Activated T-cell treated with anti-CD3 and anti-CD28 coated beads for 4 hours (primary cell): ENCODE data around the gene APOB.

Experiments
- DNase-seq: peaks from one replicate; pipeline ENCODE4 v3.0.0-alpha.2; 2020

Gene APOB

DNA sequence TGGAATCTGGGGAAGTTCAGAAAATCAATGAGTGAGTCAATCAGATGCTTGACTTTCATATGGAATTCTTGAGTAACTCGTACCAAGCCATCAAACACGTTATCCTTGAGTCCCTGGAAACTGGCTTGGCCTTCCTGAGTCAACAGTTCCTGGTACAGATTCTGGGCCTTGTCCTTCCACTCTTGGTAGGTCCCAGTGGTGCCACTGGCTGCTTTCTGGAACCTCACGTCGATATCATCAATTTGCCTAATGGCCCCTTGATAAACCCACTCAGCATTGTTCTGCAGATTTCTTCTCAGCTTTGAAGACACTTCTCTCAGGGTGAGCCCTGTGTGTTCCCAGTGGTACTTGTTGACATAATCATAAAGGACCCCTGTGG lies 41.1 kb downstream of the APOB start:
- no peak for DNase-seq

DNA sequence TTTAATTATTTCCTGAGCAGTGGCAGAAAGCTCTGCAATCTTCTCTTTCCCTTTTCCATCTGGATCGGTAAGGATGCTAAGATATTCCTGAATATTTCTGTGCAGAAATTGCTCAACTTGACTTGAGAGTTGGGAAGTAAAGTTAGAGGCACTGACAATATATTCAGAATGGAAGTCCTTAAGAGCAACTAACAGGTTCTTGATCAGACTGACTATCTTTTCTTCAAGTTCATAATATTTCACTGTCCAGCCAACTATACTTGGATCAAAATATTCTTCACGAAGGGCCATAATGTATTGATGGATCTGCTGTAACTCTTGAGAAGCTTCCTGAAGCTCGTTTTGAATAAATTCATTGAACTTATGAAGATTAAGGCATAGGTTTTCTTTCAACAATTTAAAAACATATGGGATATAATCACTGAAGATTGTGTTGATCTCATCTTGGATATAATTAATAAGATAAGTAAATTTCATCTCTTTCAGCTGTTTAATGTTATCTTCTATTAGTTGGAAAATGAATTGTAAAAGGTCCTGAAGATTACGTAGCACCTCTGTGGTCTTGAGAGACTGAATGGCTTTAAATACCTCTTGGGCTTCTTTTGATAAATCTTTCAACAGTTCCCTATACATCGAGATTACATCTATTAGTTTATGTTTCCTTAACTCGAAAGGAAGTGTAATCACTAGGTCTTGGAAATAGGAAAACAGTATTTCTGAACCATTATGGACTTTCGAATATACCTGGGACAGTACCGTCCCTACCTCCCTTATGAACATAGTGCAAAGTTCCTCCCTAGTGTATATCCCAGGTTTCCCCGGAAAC lies 41.7 kb downstream of the APOB start:
- DNase-seq, result no peak

DNA sequence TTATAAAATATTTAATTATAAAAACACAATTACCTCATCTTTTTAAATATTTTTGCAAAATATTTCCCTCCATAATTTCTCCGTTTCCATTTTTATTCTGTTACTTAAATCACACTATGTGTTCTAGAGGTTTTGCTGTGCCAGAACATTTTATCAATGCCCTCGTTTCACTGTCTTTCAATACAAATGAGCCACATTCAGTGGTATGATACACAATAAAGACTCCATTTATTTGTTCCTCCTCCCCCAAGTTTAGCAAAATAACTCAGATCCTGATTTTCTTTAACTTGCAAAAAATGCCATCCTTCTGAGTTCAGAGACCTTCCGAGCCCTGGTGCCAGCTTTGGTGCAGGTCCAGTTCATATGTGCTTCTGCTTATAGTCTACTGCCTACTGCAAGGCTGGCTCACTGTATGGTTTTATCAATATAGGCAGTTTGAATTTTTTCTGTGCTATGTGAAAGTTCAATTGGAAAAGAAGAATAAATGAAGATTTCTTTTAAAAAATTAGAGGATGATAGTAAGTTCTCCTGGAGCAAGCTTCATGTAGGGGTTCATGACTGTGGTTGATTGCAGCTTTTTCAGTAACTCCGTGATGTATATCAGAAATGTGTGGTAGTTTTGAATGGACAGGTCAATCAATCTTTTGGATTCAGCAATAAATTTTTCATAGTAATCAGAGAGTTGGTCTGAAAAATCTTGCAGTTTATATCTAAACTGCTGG lies 42.5 kb downstream of the APOB start:
- DNase-seq, result no peak

GRCh38 chr2:20999906-21000645 lies 43.8 kb downstream of the APOB start:
- DNase-seq, result no peak

DNA sequence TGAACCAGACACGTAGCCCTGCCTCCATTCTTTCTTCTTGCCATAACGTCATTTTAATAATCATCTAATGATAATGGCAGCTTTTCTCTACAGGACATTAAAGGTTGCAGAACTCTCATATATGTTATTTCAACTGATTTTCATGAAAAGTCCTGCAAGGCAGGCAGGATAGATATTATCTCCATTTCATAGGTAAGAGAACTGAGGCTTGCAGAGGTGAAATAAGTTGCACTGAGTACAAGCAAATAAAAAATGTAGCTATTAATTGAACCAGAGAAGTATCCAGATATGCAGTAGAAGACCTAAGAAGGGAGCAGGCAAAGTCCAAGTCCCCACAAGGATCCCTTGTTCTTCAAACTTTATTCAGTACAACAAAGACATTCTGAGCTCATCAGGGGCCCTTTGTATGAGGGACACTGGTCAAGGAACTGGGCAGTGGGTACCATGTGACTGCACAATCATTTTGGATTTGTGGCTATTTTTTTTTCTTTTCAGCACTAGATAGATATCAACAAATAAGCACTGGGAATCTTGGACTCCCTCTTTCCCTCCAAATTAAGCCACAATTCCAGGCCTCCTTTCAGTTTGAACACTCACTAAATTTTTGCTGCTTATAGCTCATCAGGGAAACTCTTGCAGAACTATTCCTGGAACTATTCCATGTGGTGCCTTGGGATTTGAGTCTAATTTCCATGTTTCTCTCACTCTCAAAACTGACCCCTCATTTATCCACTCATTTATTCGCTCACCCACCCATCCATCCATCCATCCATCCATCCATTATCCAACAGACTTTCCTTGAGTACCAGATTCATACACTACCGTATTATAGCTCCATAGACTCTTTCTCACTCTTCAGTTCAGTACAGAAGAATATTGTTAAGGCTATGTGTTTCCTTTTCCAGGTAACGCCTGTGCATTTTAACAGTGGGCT lies 44.6 kb downstream of the APOB start:
- DNase-seq, result no peak

- no peak for DNase-seq
Measured at GRCh38 chr2:20997953-20998722, 45.7 kb downstream of the APOB start.

DNA sequence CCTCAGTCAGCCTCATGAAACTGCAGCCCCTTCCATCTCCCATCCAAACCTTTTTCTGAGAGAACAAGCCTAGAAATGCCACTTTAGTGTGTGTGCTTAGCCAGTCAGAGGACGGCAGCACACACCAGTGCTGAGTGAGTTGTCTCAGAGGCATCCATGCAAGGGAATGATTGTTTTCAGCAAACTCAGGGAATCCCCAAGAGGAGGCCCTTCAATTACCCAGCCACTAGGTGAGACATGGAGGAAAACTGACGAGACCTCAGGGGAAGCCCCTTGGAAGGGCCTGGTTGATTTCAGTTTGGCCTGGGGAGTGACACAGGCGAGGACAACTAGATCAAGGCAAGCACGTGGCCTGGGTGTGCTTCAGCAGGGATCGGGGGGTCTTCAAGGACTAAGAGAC lies 49.7 kb downstream of the APOB start:
- no peak for DNase-seq

GRCh38 chr2:20992201-20992711 lies 51.6 kb downstream of the APOB start:
- DNase-seq, result no peak

DNA sequence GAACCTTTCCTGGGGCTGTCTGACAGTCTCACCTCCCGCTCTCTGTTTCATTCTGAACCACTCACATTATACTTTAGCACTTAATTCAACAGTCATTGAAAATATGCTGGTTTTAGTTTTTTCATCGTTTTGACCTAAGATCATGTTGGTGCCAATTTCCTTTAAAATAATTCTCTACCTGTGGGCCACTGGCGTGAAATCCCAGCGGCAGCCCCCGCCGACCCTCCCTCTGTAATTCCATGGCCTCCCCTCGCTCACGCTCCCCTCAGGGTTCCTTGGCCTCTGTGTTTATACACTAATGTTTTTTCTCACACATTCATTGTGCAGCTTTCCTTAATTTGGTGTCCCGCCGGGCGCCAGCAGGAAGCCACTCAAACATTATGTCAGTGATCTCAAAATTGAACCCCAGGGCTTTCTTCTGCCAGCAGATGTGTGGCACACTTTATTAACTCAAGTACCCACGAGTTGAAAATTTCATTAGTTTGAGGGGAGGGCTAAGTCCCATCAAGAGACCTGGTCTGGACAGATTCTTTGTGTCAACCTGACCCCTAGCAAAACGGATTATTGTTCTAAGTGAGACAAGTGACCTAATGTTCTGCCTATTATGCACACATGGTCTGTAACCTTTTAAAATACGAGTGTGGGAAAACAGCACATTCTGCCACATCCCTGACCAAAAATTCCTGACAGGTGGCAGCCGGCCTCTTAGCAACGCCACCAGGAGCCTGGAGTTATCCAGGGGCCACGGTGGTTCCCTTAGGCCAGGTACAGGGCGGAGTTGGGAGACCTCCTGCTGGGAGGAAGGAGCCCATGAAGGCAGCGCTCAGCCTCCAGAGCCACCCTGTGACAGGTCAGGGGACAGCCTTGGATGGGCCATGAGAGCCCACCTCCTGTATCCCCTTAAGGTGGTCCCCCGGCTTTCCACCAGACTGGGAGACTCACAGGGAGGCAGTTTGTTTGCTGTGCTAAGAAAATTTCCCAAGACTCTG lies 53.1 kb downstream of the APOB start:
- DNase-seq, result no peak

DNA sequence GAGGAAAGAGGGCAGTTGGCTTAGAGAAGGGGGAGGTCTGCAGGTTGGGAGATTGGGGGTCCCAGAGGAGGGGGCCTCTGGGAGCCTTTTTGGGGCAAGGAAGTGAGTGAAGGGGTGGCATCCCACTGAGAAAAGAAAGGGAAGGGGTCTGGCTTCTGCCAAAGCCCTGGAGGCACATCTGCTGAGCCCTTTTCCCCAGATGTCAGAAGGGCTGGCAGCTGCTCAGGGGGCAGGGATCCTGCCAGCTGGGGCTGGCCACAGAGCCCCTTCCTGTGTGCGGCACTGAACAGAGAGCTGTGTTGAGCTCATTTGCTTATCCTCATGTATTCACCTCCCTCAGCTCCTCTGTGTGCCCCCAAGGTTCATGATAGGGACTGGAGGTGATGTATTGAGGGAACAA lies 54.5 kb downstream of the APOB start:
- no peak for DNase-seq

DNA sequence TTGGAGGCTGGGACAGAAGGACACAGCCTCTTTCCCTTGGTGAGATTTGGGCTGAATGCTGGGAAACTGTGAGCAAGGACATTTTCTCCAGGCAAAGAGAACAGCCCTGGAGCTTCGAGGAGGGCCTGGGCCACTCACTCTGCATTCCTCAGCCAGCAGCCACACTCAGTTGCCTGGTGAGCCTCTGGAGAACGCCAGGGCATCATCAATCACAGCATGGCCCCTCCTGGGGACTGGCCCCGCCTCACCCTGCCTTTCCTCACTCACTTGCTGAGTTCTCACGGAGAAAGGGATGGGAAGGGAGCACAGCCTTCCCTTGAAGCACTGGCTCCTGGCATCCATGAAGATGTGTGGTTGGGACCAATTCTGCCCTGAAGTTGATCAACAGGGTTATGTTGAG lies 55.0 kb downstream of the APOB start:
- no peak for DNase-seq

GRCh38 chr2:20986024-20986939 lies 57.6 kb downstream of the APOB start:
- no peak for DNase-seq

DNA sequence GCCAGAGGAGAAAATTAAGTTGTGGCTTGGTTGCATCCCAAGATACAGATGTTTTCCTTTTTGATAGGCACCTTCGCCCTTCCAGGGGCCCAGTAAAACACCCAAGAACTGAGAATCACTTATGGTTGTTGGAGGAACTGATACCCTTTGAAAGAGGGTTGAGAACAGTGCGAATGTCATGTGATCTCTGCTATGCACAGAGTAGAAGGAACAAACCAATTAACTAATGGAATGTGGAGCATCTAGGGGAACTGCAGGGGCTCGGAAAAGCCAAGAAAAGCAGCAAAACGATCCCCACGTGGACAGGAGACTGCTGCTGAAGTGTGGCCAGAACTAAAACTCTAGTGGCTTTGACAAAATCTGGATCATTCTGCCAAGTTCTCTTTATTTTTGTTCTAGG lies 58.8 kb downstream of the APOB start:
- no peak for DNase-seq

DNA sequence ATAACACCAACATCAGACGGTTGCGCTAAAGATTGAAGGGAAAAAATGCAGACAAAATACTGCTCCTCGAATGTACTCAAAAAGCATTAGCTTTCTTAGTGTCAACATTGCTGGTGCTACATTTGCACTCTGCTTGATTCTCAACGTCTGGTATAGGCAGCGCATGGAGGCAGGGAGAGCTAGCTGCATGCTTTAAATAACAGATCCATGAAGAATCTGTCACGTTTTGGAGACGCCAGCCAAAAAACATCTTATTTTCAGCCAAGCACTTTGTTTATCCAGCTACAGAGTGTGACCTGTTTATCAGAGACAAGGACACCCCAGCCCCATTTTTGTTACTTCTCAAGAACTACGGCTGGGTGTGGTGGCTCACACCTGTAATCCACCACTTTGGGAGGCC lies 59.5 kb downstream of the APOB start:
- no peak for DNase-seq

DNA sequence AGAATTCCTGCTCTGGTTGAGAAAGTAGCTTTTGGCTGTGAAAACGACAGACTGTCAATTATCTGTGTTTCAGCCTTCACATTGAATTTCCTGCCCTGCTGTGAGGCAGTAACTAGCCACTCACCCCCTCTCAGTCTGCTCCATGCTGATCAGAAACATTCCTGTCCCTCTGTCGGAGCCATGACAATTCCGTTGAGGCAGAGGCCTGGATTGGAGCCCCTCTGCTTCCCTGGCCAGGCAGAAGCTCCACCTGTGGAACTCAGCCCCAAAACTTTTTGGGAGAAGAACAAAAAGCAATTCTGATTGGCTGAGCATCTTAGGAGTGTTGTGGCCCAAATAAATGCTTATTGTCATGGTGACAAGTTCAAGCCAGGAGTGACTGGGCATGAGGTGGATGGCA lies 60.0 kb downstream of the APOB start:
- no peak for DNase-seq

DNA sequence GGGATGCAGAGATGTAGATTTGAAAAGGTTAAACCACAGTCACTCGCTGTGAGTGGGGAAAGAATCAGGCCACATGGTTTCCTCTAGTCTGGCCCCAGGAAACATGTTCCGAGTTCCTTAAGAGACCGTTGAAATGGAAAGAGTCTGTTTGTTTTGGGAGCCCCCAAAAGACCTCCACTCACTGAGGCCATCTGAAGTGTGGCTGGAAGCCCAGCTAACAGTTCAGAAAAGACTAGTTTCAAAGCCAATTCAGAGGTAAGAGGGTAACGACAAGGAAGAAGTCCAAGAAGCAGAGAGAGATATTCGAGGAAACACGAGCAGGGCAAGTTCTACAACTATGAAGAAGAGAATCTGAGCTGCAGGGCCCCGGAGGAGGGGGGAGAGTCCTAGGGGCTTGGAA lies 61.0 kb downstream of the APOB start:
- DNase-seq, result no peak

DNA sequence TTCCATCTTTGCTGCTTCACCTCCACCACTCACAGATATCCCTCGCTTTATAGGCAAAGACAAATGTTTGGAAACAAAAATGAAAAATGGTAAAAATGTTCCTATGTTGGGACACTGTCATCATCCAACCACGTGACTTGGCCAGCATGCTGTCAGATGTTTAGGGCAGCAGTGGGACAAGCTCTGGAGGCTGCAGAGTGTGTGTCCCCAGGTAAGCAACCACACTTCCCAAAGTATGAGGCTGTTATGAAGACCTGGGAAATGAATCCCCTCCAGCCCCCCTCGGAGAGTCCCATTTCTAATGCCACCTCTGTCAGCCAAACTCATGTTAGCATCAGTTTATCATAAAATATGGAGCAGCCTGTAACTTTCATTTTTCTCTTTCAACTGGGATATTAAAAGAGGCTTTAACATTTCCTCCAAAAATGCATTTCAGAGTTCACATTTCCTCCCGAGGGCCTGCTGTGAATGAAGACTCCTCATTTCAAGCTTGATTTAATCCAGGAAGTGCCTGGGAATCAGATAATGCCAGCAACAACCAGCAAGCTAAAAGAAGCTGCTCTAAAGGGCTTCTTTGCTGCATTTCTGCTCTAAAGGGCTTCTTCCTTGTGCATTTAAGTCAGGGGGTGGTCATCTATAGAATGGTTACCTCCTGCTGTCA lies 66.2 kb downstream of the APOB start:
- DNase-seq, result no peak

DNA sequence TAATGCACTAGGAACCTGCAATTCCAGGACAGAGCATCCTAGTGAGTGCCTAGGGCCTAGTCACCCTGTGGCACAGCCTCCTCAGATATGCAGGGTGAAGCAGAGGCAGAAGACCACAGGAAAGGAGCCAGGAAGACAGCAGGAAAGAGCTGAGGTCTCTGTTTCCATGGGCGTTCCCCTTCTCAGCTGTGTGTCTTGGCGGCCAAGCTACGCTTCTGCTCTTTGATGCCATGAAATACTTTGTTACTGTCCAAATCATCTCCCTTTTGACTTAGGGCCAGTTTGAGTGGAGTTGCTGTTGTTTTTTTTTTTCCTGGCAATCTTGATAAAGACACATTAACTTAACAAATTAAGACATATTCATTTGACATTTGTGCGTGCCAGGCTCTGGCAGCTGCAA lies 67.3 kb downstream of the APOB start:
- no peak for DNase-seq
